DOHH2 (cell line): ENCODE data around the gene LRRC10.
"Not testable (repeated sequence)": the region's sequence is repeated elsewhere in the genome, so short reads cannot be mapped to it uniquely, and the experiment has no call there.

Source experiments
- H3F3A ChIP-seq: fragments of 200-600 bp; sonication (generic), shearing (Covaris generic); 2 replicates; pipeline ENCODE4 v1.6.0; 2016; ENCODE audit warnings: antibody characterized with exemption, mild to moderate bottlenecking; ENCODE audit not compliant: control insufficient read depth, insufficient read depth
- H3K27ac ChIP-seq: fragments of 200-600 bp; sonication (generic); 2 replicates; pipeline ENCODE4 v1.5.1; 2014; ENCODE audit warnings: low read depth, mild to moderate bottlenecking, low read length, moderate library complexity
- H3K27me3 ChIP-seq: fragments of 200-600 bp; sonication (generic); 2 replicates; pipeline ENCODE4 v1.6.1; 2014; ENCODE audit warnings: mild to moderate bottlenecking, low read length, mixed read lengths; ENCODE audit not compliant: control insufficient read depth
- H3K36me3 ChIP-seq: fragments of 200-600 bp; sonication (generic); 2 replicates; pipeline ENCODE4 v1.6.1; 2014; ENCODE audit warnings: mild to moderate bottlenecking, low read length, moderate library complexity, mixed read lengths; ENCODE audit not compliant: control insufficient read depth
- H3K4me1 ChIP-seq: fragments of 200-600 bp; sonication (generic); 2 replicates; pipeline ENCODE4 v1.6.1; 2014; ENCODE audit warnings: mild to moderate bottlenecking, low read length, mixed read lengths; ENCODE audit not compliant: control insufficient read depth
- H3K4me2 ChIP-seq: fragments of 200-600 bp; sonication (generic); 2 replicates; pipeline ENCODE4 v1.6.0; 2014; ENCODE audit warnings: mild to moderate bottlenecking, low read length, moderate library complexity
- H3K4me3 ChIP-seq: fragments of 200-600 bp; sonication (generic); 2 replicates; pipeline ENCODE4 v1.5.1; 2014; ENCODE audit warnings: mild to moderate bottlenecking, low read length, mixed read lengths
- H3K79me2 ChIP-seq: fragments of 200-600 bp; sonication (generic); 2 replicates; pipeline ENCODE4 v1.6.1; 2014; ENCODE audit warnings: mild to moderate bottlenecking, low read length, mixed read lengths; ENCODE audit not compliant: control insufficient read depth
- H3K9me2 ChIP-seq: fragments of 200-600 bp; sonication (generic); replicated peaks from 2 replicates; pipeline ENCODE4 v1.6.1; 2014; ENCODE audit warnings: mild to moderate bottlenecking, low read length, mixed read lengths; ENCODE audit not compliant: control insufficient read depth
- H3K9me3 ChIP-seq: fragments of 200-600 bp; sonication (generic); 2 replicates; pipeline ENCODE4 v1.6.1; 2014; ENCODE audit warnings: antibody characterized with exemption, low read length, mixed read lengths; ENCODE audit not compliant: control insufficient read depth, insufficient read depth
- H4K20me1 ChIP-seq: fragments of 200-600 bp; sonication (generic); 2 replicates; pipeline ENCODE4 v1.6.0; 2014; ENCODE audit warnings: low read depth, mild to moderate bottlenecking, antibody characterized with exemption, low read length, moderate library complexity; ENCODE audit not compliant: control insufficient read depth, insufficient read depth
- EZH2phosphoT487 ChIP-seq: fragments of 200-600 bp; sonication (generic); IDR thresholded peaks from 2 replicates; pipeline ENCODE4 v1.6.1; 2017; ENCODE audit warnings: borderline replicate concordance, mild to moderate bottlenecking, antibody characterized with exemption, low read length, moderate library complexity, mixed read lengths
- TF ChIP-seq, protein P1 (sequence below): fragments of 200-600 bp; sonication (generic); IDR thresholded peaks from one replicate; pipeline ENCODE4 v1.5.1; 2014; ENCODE audit warnings: antibody characterized with exemption, mild to moderate bottlenecking, low read depth, low read length; ENCODE audit not compliant: poor library complexity, severe bottlenecking

LRRC10 gene

DNA sequence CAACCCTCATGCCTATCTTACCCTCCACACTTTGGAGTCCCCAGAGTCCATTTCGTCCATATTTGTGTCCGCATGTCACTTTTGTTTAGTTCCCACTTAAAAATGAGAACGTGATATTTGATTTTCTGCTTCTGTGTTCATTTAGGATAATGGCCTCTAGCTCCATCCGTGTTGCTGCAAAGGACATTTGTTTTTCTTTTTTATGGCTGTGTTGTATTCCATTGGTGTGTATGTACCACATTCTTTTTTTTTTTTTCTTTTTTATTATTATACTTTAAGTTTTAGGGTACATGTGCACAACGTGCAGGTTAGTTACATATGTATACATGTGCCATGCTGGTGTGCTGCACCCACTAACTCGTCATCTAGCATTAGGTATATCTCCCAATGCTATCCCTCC, 7.2 kb downstream of the LRRC10 start:
- H3K27ac ChIP-seq, H4K20me1 ChIP-seq, H3K27me3 ChIP-seq, H3K4me2 ChIP-seq, H3K4me3 ChIP-seq, H3K9me2 ChIP-seq, H3K4me1 ChIP-seq, H3K9me3 ChIP-seq, H3K79me2 ChIP-seq: not testable (repeated sequence)
- H3K36me3 ChIP-seq: peaks cover 45% of the 10 kb centered on the region
- H3F3A ChIP-seq: peaks cover 30% of the 10 kb centered on the region

DNA sequence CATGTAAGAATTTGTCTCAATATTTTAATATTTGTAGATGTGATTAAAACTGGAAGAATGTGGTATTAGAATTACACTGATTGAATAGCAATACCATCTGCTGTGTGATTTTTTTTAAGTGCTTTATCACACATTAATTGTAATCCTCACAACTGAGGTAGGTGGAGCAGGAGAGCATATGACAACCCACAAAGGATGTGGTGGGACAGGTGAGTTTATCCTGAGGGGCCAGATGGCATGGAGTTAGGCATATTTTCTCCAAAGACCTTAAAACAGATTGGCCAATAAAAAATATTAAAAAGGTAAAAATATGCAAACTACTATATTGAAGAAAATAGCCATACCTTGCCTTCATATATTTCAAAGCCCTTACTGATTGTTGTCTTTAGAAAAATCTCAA, 7.8 kb downstream of the LRRC10 start:
- H3K27ac ChIP-seq: no peak overlapping the region
- H3K4me1 ChIP-seq: no peaks in the 10 kb centered on the region
- H3K27me3 ChIP-seq: no peaks in the 10 kb centered on the region
- no peaks in the 10 kb centered on the region for H4K20me1 ChIP-seq
- H3K9me2 ChIP-seq: no peaks in the 10 kb centered on the region
- H3F3A ChIP-seq: peaks cover 30% of the 10 kb centered on the region
- TF ChIP-seq, protein P1, sequence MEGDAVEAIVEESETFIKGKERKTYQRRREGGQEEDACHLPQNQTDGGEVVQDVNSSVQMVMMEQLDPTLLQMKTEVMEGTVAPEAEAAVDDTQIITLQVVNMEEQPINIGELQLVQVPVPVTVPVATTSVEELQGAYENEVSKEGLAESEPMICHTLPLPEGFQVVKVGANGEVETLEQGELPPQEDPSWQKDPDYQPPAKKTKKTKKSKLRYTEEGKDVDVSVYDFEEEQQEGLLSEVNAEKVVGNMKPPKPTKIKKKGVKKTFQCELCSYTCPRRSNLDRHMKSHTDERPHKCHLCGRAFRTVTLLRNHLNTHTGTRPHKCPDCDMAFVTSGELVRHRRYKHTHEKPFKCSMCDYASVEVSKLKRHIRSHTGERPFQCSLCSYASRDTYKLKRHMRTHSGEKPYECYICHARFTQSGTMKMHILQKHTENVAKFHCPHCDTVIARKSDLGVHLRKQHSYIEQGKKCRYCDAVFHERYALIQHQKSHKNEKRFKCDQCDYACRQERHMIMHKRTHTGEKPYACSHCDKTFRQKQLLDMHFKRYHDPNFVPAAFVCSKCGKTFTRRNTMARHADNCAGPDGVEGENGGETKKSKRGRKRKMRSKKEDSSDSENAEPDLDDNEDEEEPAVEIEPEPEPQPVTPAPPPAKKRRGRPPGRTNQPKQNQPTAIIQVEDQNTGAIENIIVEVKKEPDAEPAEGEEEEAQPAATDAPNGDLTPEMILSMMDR: no peak
- TF ChIP-seq EZH2phosphoT487: no peak
- no peaks in the 10 kb centered on the region for H3K9me3 ChIP-seq
- no peak overlapping the region for H3K4me2 ChIP-seq
- H3K4me3 ChIP-seq: no peak overlapping the region
- H3K36me3 ChIP-seq: peaks cover 51% of the 10 kb centered on the region
- no peaks in the 10 kb centered on the region for H3K79me2 ChIP-seq

DNA sequence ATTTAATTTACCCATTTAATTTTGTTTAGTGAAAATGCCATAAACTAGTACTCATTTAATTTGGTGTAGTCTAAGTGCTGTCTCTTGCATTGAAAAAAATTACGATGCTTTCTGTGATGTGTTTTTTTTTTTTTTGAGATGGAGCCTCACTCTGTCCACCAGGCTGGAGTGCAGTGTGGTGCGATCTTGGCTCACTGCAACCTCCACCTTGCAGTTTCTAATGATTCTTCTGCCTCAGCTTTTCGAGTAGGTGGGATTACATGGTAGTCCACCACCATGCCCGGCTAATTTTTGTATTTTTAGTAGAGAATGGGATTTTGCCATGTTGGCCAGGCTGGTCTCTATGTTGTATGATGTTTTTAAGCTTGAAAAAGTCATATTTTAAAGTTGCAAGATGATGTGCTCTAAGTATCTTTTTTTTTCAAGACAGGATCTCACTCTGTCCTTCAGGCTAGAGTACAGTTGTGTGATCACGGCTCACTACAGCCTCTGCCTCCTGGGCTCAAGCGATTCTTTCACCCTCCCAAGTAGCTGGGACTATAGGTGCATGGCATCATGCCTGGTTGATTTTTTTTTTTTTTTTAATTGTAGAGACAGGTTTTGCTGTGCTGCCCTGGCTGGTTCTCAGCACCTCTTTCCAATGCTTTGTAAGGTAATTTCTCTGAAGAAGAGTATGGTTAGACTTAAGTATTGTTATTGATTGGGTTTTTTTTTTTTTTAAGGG, 8.6 kb downstream of the LRRC10 start:
- H3K4me3 ChIP-seq: no peak overlapping the region
- no peak overlapping the region for H3K4me2 ChIP-seq
- peaks cover 59% of the 10 kb centered on the region for H3K36me3 ChIP-seq
- peaks cover 30% of the 10 kb centered on the region for H3F3A ChIP-seq
- no peaks in the 10 kb centered on the region for H3K9me3 ChIP-seq
- H4K20me1 ChIP-seq: no peaks in the 10 kb centered on the region
- no peaks in the 10 kb centered on the region for H3K27me3 ChIP-seq
- H3K79me2 ChIP-seq: no peaks in the 10 kb centered on the region
- H3K27ac ChIP-seq: no peak overlapping the region
- H3K9me2 ChIP-seq: no peaks in the 10 kb centered on the region
- no peaks in the 10 kb centered on the region for H3K4me1 ChIP-seq
- TF ChIP-seq, protein P1: no peak
- no peak for TF ChIP-seq EZH2phosphoT487

DNA sequence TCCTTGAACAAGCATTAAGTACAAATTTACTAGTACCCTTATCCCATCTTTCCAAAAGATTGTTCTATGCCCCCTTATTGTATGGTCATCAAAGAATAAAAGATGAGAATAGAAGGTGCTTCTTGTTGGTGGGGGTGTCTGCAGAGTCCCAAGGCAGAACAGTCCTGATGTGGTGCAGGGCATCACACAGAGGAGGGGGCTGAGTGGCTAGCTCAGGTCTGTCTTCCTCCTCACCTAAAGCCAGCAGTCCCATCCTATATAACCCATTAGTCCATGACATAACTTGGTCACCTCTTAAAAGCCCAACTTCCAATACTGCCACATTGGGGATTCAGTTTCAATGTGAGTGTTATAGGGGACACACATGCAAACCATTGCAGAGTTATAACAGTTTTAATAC, 9.9 kb downstream of the LRRC10 start:
- peaks cover 30% of the 10 kb centered on the region for H3F3A ChIP-seq
- H3K27me3 ChIP-seq: no peaks in the 10 kb centered on the region
- no peaks in the 10 kb centered on the region for H3K79me2 ChIP-seq
- H3K9me2 ChIP-seq: no peaks in the 10 kb centered on the region
- H3K9me3 ChIP-seq: no peaks in the 10 kb centered on the region
- H3K4me1 ChIP-seq: no peaks in the 10 kb centered on the region
- no peak overlapping the region for H3K4me2 ChIP-seq
- H4K20me1 ChIP-seq: no peaks in the 10 kb centered on the region
- peaks cover 72% of the 10 kb centered on the region for H3K36me3 ChIP-seq
- H3K4me3 ChIP-seq: no peak overlapping the region
- H3K27ac ChIP-seq: no peak overlapping the region
- TF ChIP-seq, protein P1: no peak
- TF ChIP-seq EZH2phosphoT487: no peak
